HEK293 (cell line): ENCODE results near the gene HTR2B.

ENCODE experiments used
- CTCF ChIA-PET: fragments of 350-600 bp; formaldehyde crosslinking; extraction: SDS; loops from one replicate; lab custom pipeline; 2021; ENCODE audit warnings: antibody characterized with exemption; lab: Yijun Ruan, JAX
- POLR2A ChIA-PET: fragments of 300-600 bp; formaldehyde crosslinking; extraction: SDS; loops from one replicate; lab custom pipeline; 2020; ENCODE audit warnings: antibody characterized with exemption, inconsistent platforms; lab: Yijun Ruan, JAX
- H3K27ac ChIP-seq: fragments of 200-500 bp; sonication (Bioruptor generic); 2 replicates; pipeline ENCODE4 v1.5.1; 2014; ENCODE audit warnings: low read depth, low read length, control low read depth, inconsistent platforms; ENCODE audit errors: extremely low read depth
- H3K36me3 ChIP-seq, 2 experiments: fragments of 200-500 bp in 1 of 2; sonication (Bioruptor generic) in 1 of 2; 1 replicate in 1 of 2; 2 replicates in 1 of 2; pipeline ENCODE4 v1.5.1; 2014 to 2017; ENCODE audit warnings: inconsistent platforms in 2 of 2, low read length in 2 of 2; ENCODE audit not compliant: control insufficient read depth in 2 of 2, insufficient read depth in 1 of 2
- H3K4me1 ChIP-seq: fragments of 200-500 bp; sonication (Bioruptor generic); 2 replicates; pipeline ENCODE4 v1.5.1; 2014; ENCODE audit warnings: mild to moderate bottlenecking, low read length, inconsistent platforms; ENCODE audit not compliant: control insufficient read depth, insufficient read depth
- H3K4me3 ChIP-seq: 2 replicates; pipeline ENCODE4 v1.5.1; 2011; ENCODE audit warnings: low read depth, mild to moderate bottlenecking, control low read depth, low read length, moderate library complexity
- H3K9me3 ChIP-seq: fragments of 200-500 bp; sonication (Bioruptor generic); 2 replicates; pipeline ENCODE4 v1.5.1; 2014; ENCODE audit warnings: low read depth, low read length, inconsistent platforms; ENCODE audit not compliant: control insufficient read depth, insufficient read depth
- FEZF1 ChIP-seq: fragments of 450-650 bp; formaldehyde crosslinking; IDR thresholded peaks from 2 replicates; pipeline ENCODE4 v1.5.1; 2016; ENCODE audit warnings: missing biosample characterization, missing genetic modification characterization
- OSR2 ChIP-seq: fragments of 450-650 bp; formaldehyde crosslinking; IDR thresholded peaks from 2 replicates; pipeline ENCODE4 v1.5.1; 2016; ENCODE audit warnings: missing biosample characterization, missing genetic modification characterization
- PRDM1 ChIP-seq: fragments of 450-650 bp; formaldehyde crosslinking; IDR thresholded peaks from 2 replicates; pipeline ENCODE4; 2016; ENCODE audit warnings: missing biosample characterization, missing genetic modification characterization
- SETDB1 ChIP-seq: IDR thresholded peaks from one replicate; pipeline ENCODE4 v1.6.1; 2017; ENCODE audit warnings: mild to moderate bottlenecking, low read length, moderate library complexity, mixed read lengths; ENCODE audit not compliant: insufficient read length
- YY2 ChIP-seq: fragments of 450-650 bp; formaldehyde crosslinking; IDR thresholded peaks from 2 replicates; pipeline ENCODE4 v1.5.1; 2016; ENCODE audit warnings: missing biosample characterization, missing genetic modification characterization
- ZNF114 ChIP-seq: fragments of 450-650 bp; formaldehyde crosslinking; IDR thresholded peaks from 2 replicates; pipeline ENCODE4 v1.5.0; 2017; ENCODE audit warnings: missing biosample characterization, missing genetic modification characterization
- ZNF132 ChIP-seq: fragments of 450-650 bp; formaldehyde crosslinking; IDR thresholded peaks from 2 replicates; pipeline ENCODE4 v1.5.1; 2017; ENCODE audit warnings: missing biosample characterization, missing genetic modification characterization, borderline replicate concordance
- ZNF138 ChIP-seq: fragments of 450-650 bp; formaldehyde crosslinking; IDR thresholded peaks from 2 replicates; pipeline ENCODE4 v1.5.1; 2016; ENCODE audit warnings: missing biosample characterization, missing genetic modification characterization, borderline replicate concordance
- ZNF157 ChIP-seq: fragments of 450-650 bp; formaldehyde crosslinking; IDR thresholded peaks from 2 replicates; pipeline ENCODE4 v1.5.1; 2016; ENCODE audit warnings: missing biosample characterization, missing genetic modification characterization
- ZNF169 ChIP-seq: fragments of 450-650 bp; formaldehyde crosslinking; IDR thresholded peaks from 2 replicates; pipeline ENCODE4 v1.5.1; 2016; ENCODE audit warnings: missing biosample characterization, missing genetic modification characterization
- ZNF239 ChIP-seq: fragments of 450-650 bp; formaldehyde crosslinking; IDR thresholded peaks from 2 replicates; pipeline ENCODE4 v1.5.1; 2016; ENCODE audit warnings: missing biosample characterization, missing genetic modification characterization
- ZNF280C ChIP-seq: fragments of 450-650 bp; formaldehyde crosslinking; IDR thresholded peaks from 2 replicates; pipeline ENCODE4 v1.5.1; 2016; ENCODE audit warnings: missing biosample characterization, missing genetic modification characterization
- ZNF292 ChIP-seq: fragments of 450-650 bp; formaldehyde crosslinking; IDR thresholded peaks from 2 replicates; pipeline ENCODE4 v1.5.1; 2016; ENCODE audit warnings: low read depth, missing biosample characterization, missing genetic modification characterization, borderline replicate concordance
- ZNF366 ChIP-seq: fragments of 450-650 bp; formaldehyde crosslinking; conservative IDR thresholded peaks from 2 replicates; pipeline ENCODE4 v1.5.1; 2016; ENCODE audit warnings: missing biosample characterization, missing genetic modification characterization
- ZNF555 ChIP-seq: fragments of 450-650 bp; formaldehyde crosslinking; conservative IDR thresholded peaks from 2 replicates; pipeline ENCODE4 v1.5.1; 2017; ENCODE audit warnings: missing biosample characterization, mild to moderate bottlenecking, missing genetic modification characterization, inconsistent platforms
- TF ChIP-seq, protein P1 (sequence below): fragments of 450-650 bp; formaldehyde crosslinking; IDR thresholded peaks from 2 replicates; pipeline ENCODE4 v1.5.1; 2017; ENCODE audit warnings: missing biosample characterization, missing genetic modification characterization
- TF ChIP-seq, protein P2 (sequence below): fragments of 450-650 bp; formaldehyde crosslinking; IDR thresholded peaks from 2 replicates; pipeline ENCODE4 v1.5.1; 2016; ENCODE audit warnings: missing biosample characterization, missing genetic modification characterization
- TF ChIP-seq, protein P3 (sequence below): fragments of 450-650 bp; formaldehyde crosslinking; IDR thresholded peaks from 2 replicates; pipeline ENCODE4 v1.5.1; 2016; ENCODE audit warnings: missing biosample characterization, missing genetic modification characterization

HTR2B gene

DNA sequence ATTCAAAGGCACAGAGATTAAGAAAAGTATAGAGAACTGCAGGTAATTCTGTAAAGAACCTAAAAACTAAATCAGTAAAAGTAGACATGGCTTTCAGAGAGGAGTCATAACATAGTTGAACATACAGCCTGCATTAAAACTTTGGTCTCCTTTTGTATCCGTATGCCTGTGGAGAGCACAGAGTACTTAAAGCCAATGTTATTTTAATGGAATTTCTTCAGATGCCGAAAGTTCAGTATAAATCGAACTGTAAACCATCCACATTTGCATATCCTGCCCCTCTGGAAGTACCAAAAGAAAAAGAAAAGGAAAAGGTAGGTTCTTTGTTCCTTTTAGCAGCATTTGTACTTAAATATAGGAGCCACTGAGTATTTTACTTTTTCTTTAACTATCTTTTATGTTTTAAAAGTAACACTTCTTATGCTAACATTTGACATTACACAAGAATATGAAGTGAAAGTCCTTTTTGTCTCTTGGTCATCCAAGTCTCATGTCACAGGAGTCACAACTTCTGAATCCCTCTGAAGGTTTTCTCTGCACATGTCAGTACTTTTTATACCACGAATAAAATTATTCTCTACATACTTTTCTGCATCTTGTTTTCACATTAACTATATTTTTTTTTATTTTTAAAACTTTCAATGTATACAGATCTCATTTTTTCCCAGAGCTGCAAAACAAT is 38.7 kb upstream of the HTR2B start (continued):
- no peak for TF ChIP-seq ZNF280C (tag by site-specific recombination)
- TF ChIP-seq, protein P1, sequence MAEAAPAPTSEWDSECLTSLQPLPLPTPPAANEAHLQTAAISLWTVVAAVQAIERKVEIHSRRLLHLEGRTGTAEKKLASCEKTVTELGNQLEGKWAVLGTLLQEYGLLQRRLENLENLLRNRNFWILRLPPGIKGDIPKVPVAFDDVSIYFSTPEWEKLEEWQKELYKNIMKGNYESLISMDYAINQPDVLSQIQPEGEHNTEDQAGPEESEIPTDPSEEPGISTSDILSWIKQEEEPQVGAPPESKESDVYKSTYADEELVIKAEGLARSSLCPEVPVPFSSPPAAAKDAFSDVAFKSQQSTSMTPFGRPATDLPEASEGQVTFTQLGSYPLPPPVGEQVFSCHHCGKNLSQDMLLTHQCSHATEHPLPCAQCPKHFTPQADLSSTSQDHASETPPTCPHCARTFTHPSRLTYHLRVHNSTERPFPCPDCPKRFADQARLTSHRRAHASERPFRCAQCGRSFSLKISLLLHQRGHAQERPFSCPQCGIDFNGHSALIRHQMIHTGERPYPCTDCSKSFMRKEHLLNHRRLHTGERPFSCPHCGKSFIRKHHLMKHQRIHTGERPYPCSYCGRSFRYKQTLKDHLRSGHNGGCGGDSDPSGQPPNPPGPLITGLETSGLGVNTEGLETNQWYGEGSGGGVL (tag by site-specific recombination): no peak

GRCh38 chr2:231163011-231163410 is 38.2 kb upstream of the HTR2B start:
- H3K27ac ChIP-seq: no peak overlapping the region
- H3K4me3 ChIP-seq: no peak overlapping the region
- CTCF ChIA-PET: interaction anchor here (0.7 kb wide), 1 partner anchor 65 kb away, joined by 3 read pairs; no protein-coding TSS in a partner anchor
- no peaks in the 10 kb centered on the region for H3K9me3 ChIP-seq
- TF ChIP-seq PRDM1 (tag by site-specific recombination) (0 out of 2 replicates have a peak, but pooled peaks have one; percentile 22), ZNF292 (tag by site-specific recombination) (no peak)
- peaks cover 11 to 79% of the 10 kb centered on the region in 2 experiments for H3K36me3 ChIP-seq
- POLR2A ChIA-PET: no interaction called here
- H3K4me1 ChIP-seq: no peaks in the 10 kb centered on the region

DNA sequence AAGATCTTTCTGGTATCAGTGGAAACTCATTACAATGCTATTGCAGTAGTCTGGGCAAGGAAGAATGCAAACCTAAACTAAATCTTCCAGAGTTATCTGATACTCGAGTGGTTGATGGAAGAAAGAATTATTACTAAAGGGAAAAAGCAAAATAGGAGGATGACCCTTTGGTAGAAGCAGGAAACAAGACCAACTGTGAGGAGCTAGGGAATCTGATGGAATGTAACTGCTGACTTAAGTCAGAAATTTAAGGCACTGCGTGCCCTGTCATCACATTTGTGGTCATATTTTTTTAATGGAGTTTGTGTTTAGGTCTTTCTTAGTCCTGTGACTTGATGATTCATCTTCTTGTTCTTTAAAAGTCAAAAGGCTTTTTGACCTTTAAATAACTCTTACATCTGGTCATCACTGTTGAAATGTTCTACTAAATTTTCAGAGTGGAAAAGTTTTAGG is 37.1 kb upstream of the HTR2B start:
- 0 out of 2 replicates have a peak, but pooled peaks have one; percentile 16 for TF ChIP-seq ZNF366 (tag by site-specific recombination)
- TF ChIP-seq, protein P2, sequence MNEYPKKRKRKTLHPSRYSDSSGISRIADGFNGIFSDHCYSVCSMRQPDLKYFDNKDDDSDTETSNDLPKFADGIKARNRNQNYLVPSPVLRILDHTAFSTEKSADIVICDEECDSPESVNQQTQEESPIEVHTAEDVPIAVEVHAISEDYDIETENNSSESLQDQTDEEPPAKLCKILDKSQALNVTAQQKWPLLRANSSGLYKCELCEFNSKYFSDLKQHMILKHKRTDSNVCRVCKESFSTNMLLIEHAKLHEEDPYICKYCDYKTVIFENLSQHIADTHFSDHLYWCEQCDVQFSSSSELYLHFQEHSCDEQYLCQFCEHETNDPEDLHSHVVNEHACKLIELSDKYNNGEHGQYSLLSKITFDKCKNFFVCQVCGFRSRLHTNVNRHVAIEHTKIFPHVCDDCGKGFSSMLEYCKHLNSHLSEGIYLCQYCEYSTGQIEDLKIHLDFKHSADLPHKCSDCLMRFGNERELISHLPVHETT (tag by site-specific recombination): no peak
- Histone ChIP-seq H3K36me3 (peaks cover 17 to 74% of the 10 kb centered on the region in 2 experiments), H3K9me3 (no peaks in the 10 kb centered on the region), H3K27ac (no peak overlapping the region), H3K4me3 (no peak overlapping the region), H3K4me1 (no peaks in the 10 kb centered on the region)
- CTCF ChIA-PET: no interaction called here
- POLR2A ChIA-PET: no interaction called here

DNA sequence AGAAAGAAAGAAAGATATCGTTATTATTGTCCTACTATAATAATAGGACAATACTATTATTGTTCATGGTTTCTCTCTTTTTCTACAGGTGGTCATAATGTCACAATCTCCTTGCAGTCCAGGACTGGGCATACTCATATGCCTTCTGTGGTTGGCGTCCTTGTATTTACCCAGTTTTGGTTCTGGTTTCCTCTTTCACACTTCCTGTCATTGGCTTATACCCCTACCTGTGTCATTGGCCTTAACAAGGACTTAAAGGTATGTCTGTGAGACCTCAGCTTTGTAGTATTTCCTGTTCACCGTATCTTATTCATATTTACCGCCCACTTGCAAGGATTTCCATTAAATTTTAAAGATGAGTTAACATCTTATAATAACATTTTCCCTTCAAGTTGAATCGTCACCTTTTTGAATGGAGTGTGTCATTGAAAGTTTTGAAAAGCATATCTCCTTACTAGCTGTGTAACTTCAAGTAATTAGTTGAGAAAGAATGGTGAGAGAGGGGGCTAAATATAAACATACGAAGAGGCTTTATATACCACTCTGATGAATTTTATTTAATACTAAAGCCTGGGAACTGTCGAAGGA is 36.5 kb upstream of the HTR2B start:
- POLR2A ChIA-PET: interaction anchor here (0.5 kb wide), 1 partner anchor 105 kb away, joined by 5 read pairs; the partner anchor contains the start of gene PSMD1

GRCh38 chr2:231160701-231161100 is 35.9 kb upstream of the HTR2B start:
- CTCF ChIA-PET: no interaction called here
- no peaks in the 10 kb centered on the region for H3K4me1 ChIP-seq
- no peak overlapping the region for H3K27ac ChIP-seq
- POLR2A ChIA-PET: no interaction called here
- no peak overlapping the region for H3K4me3 ChIP-seq
- H3K36me3 ChIP-seq: peaks cover 16 to 66% of the 10 kb centered on the region in 2 experiments
- H3K9me3 ChIP-seq: no peaks in the 10 kb centered on the region
- TF ChIP-seq FEZF1 (tag by site-specific recombination): no peak
- TF ChIP-seq SETDB1: no peak
- TF ChIP-seq ZNF555 (tag by site-specific recombination): no peak
- TF ChIP-seq ZNF157 (tag by site-specific recombination): no peak
- TF ChIP-seq ZNF114: no peak
- TF ChIP-seq YY2 (tag by site-specific recombination): no peak
- TF ChIP-seq PRDM1 (tag by site-specific recombination): no peak
- TF ChIP-seq ZNF169: no peak
- TF ChIP-seq ZNF132 (tag by site-specific recombination): no peak
- TF ChIP-seq, protein P3, sequence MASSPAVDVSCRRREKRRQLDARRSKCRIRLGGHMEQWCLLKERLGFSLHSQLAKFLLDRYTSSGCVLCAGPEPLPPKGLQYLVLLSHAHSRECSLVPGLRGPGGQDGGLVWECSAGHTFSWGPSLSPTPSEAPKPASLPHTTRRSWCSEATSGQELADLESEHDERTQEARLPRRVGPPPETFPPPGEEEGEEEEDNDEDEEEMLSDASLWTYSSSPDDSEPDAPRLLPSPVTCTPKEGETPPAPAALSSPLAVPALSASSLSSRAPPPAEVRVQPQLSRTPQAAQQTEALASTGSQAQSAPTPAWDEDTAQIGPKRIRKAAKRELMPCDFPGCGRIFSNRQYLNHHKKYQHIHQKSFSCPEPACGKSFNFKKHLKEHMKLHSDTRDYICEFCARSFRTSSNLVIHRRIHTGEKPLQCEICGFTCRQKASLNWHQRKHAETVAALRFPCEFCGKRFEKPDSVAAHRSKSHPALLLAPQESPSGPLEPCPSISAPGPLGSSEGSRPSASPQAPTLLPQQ (tag by site-specific recombination): no peak
- no peak for TF ChIP-seq ZNF138
- no peak for TF ChIP-seq OSR2

More for the DNA sequence above, 36.5 kb upstream of the HTR2B start:
- Histone ChIP-seq H3K9me3 (no peaks in the 10 kb centered on the region), H3K4me3 (no peak overlapping the region), H3K36me3 (peaks cover 20 to 68% of the 10 kb centered on the region in 2 experiments), H3K27ac (no peak overlapping the region), H3K4me1 (no peaks in the 10 kb centered on the region)
- CTCF ChIA-PET: no interaction called here
- no peak for TF ChIP-seq ZNF239
